ENCODE results near the gene KRTAP4-3.
"Not testable (repeated sequence)": the region's sequence is repeated elsewhere in the genome, so short reads cannot be mapped to it uniquely, and the experiment has no call there.

The KRTAP4-3 gene

GRCh38 chr17:41153856-41154255 lies 14.2 kb downstream of the KRTAP4-3 start:
- no peak for DNase-seq (ENCODE audit: extremely low spot score)
- POLR2A ChIA-PET, result no interaction called here
- CTCF ChIA-PET, result no interaction called here
- TF ChIP-seq CTCF (IDR thresholded peaks at IDR 0.05; ENCODE audit: control extremely low read depth, extremely low read depth, low read depth, missing control alignments), result no peak

GRCh38 chr17:41151525-41151924 lies 16.5 kb downstream of the KRTAP4-3 start:
- no peak for DNase-seq (ENCODE audit: extremely low spot score)
- ChIA-PET POLR2A (no interaction called here), CTCF (no interaction called here)
- TF ChIP-seq CTCF (IDR thresholded peaks at IDR 0.05; ENCODE audit: control extremely low read depth, extremely low read depth, low read depth, missing control alignments), result no peak

GRCh38 chr17:41150026-41150425 lies 18.0 kb downstream of the KRTAP4-3 start:
- no peak for TF ChIP-seq CTCF (IDR thresholded peaks at IDR 0.05; ENCODE audit: control extremely low read depth, extremely low read depth, low read depth, missing control alignments)
- ChIA-PET CTCF (no interaction called here), POLR2A (no interaction called here)
- DNase-seq (ENCODE audit: extremely low spot score), result no peak

GRCh38 chr17:41149652-41149985 lies 18.4 kb downstream of the KRTAP4-3 start, which contains the start of gene KRTAP4-5:
KRTAP4-5 (minus strand) TSS chr17:41149825; CDS start chr17:41149767, 58 bp downstream.
- CTCF ChIA-PET, result no interaction called here
- TF ChIP-seq CTCF (IDR thresholded peaks at IDR 0.05; ENCODE audit: control extremely low read depth, extremely low read depth, low read depth, missing control alignments), result no peak
- DNase-seq (ENCODE audit: extremely low spot score), result no peak
- POLR2A ChIA-PET, result interaction anchor here (0.6 kb wide), 1 partner anchor 251 kb away, joined by 6 read pairs; no protein-coding TSS in a partner anchor

GRCh38 chr17:41148971-41149651 lies 18.9 kb downstream of the KRTAP4-3 start:
- POLR2A ChIA-PET, result interaction anchor here (0.6 kb wide), 1 partner anchor 250 kb away, joined by 6 read pairs; no protein-coding TSS in a partner anchor
- DNase-seq (ENCODE audit: extremely low spot score); CTCF ChIA-PET: not testable (repeated sequence)

DNA sequence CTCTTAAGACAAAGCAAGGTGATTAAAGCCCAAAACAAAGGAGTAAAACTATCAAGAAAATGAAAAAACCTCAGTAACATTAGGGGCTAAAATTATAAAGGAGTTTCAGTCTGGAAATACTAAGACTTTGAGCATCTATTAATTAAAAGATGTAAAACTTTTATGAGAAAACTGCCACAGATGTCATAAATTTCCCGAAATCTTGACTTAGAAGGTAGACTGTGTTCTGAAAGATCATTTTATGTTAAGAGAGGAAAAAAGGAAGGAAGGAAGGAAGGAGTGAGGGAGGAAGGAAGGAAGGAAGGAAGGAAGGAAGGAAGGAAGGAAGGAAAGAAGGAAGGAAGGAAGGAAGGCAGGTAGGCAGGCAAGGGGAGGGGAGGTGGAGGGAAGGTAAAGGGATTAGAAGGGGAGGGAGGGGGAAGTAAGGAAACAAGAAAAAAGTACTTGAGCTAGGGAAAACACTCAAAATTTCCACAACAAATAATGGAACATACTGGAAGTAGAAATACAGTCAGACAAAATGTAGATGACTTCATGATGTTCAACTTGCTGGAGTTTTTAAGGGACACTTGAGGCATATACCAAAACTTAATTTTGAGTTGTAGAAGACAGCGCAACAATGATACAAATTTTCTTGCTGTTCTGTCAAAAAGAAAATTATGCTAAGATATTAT lies 20.4 kb downstream of the KRTAP4-3 start:
- ChIA-PET POLR2A (no interaction called here), CTCF (no interaction called here)
- DNase-seq (ENCODE audit: extremely low spot score), result no peak
- no peak for TF ChIP-seq CTCF (IDR thresholded peaks at IDR 0.05; ENCODE audit: control extremely low read depth, extremely low read depth, low read depth, missing control alignments)

GRCh38 chr17:41145261-41145660 lies 22.8 kb downstream of the KRTAP4-3 start:
- ChIA-PET POLR2A (no interaction called here), CTCF (no interaction called here)
- no peak for DNase-seq (ENCODE audit: extremely low spot score)
- TF ChIP-seq CTCF (IDR thresholded peaks at IDR 0.05; ENCODE audit: control extremely low read depth, extremely low read depth, low read depth, missing control alignments), result no peak
